Measurements from ENCODE around the gene NCK1. TPM values are rescaled to one million over a fixed set of nuclear protein-coding genes. Genes with fewer than 3 reads are reported as not detected.
"Not testable (repeated sequence)": the region's sequence is repeated elsewhere in the genome, so short reads cannot be mapped to it uniquely, and the experiment has no call there.

Gene NCK1
- total RNA-seq, 1 donor from 2014 or later, result 42.0 TPM

GRCh38 chr3:136947477-136947876 is 85.5 kb downstream of the NCK1 start:
- no peak for DNase-seq (ENCODE audit: low spot score)

GRCh38 chr3:136949146-136949545 is 87.1 kb downstream of the NCK1 start:
- no peak for DNase-seq (ENCODE audit: low spot score)

GRCh38 chr3:136949708-136950107 is 87.7 kb downstream of the NCK1 start:
- no peak for DNase-seq (ENCODE audit: low spot score)

DNA sequence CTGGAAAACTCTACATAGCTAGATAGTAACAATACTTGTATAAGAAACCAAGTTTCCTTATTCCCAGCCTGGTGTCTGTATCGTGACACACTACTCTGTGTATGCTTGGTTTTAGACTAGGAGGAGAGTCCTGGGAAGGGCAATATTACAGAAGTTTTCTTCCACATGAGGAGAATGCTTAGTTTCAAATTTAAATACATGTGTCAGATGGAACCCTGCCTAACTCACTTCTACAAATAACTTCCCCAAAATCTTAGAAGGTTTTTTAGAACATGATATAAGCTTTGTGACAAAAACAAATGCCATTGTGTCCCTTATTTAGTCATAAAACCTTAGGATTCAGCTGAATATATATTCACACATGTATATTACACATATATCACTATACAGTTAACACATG is 88.6 kb downstream of the NCK1 start:
- no peak for DNase-seq (ENCODE audit: low spot score)

GRCh38 chr3:136952292-136952691 is 90.3 kb downstream of the NCK1 start:
- DNase-seq (ENCODE audit: low spot score), result no peak

DNA sequence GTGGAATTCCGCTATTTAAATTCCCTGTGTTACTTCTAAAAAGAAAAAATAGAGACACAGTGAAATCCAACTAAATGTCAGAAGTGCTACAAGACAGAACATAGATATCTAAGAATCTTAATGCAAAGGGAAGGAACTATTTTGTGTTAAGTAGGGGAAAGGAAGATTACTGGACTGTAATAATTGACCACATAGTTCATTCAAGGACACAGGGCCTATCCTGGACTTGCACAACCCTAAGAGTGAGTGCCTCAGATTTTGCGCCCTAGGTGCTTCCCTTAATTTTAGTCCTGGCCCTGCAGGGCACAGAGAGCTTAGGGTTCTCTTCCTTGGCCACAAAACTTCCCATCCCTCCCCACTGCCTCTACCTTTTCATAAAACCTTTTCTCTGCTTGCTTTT is 92.2 kb downstream of the NCK1 start:
- DNase-seq (ENCODE audit: low spot score), result no peak

DNA sequence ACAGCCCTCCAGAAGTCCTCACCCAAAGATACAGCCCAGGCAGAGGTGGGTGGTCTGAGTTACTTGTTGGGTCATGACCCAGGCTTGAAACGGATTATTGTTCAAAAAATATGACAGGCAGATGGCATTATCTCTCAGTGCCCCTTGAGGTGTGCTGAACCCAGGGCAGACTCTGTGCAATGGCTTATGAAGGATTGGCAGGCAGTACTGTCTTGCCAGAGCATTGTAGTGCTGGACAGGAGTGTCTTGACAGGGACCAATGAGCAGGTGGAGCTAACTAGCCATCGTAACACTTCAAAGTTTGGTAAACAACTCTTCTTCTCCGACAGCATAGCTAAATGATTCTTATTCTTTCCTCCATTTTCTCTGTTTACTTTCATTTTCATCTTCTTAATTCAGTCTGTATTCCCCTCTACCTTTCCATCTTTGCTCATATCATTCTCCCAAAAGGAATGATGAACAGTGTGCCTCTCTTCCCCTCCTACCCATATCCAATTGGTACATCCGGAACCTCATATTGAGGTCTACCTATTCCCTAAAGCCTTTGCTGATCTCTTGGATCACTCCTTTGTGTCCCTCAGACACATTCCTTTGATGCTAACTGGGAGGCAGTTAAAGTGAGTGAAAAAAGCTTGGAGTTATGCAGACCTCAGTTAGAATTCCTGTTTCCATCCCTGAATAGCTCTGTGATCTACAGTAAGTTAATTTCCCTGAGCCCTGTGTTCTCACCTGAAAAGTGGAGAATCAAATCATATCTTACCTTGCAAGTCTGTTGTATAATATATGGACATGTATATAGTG is 93.2 kb downstream of the NCK1 start:
- no peak for DNase-seq (ENCODE audit: low spot score)

DNA sequence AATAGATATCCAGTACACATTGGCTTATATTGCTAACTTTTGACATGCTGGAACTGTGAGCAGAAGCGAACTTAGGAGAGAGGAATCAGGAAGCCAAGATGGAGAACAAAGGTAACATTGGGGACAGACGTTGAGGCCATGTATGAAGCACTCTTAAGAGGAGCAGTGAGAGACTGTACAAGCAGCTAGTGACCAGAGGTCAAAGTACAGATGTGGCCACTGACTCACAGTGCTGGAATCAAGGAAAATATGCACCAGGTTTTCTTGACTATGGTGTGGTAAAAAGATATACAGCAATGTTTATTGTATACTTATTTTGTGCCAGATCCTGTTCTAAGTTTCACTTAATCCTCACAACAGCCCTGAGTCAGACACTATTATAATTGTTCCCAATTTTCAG is 93.8 kb downstream of the NCK1 start:
- DNase-seq (ENCODE audit: low spot score), result no peak

- DNase-seq (ENCODE audit: low spot score), result no peak
These were observed 95.0 kb downstream of the NCK1 start for GRCh38 chr3:136956971-136957370.

- no peak for DNase-seq (ENCODE audit: low spot score)
These were observed 95.8 kb downstream of the NCK1 start, which contains the start of gene IL20RB for GRCh38 chr3:136957751-136958288. Gene IL20RB (plus strand): TSS chr3:136957983. CDS start chr3:136958114, 131 bp downstream.

GRCh38 chr3:136958939-136959338 is 96.9 kb downstream of the NCK1 start:
- no peak for DNase-seq (ENCODE audit: low spot score)

DNA sequence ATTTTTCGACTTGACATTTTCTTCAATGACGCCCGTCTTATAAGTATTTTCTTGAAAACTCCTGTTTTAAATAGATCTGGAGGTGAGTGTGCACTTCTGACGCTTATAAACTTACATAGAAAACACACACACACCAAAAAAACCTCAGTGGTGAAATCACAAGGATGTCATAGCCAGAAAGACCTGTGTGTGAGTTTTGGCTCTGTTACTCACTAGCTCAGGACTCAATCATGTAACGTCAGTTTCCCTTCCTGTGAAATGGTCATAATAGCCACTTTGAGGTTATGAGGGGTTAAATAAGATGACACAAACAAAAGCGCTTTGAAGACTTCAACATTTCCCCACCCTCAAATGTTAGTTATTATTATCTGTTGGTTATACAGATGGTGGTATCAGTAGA is 97.6 kb downstream of the NCK1 start:
- DNase-seq (ENCODE audit: low spot score), result no peak

DNA sequence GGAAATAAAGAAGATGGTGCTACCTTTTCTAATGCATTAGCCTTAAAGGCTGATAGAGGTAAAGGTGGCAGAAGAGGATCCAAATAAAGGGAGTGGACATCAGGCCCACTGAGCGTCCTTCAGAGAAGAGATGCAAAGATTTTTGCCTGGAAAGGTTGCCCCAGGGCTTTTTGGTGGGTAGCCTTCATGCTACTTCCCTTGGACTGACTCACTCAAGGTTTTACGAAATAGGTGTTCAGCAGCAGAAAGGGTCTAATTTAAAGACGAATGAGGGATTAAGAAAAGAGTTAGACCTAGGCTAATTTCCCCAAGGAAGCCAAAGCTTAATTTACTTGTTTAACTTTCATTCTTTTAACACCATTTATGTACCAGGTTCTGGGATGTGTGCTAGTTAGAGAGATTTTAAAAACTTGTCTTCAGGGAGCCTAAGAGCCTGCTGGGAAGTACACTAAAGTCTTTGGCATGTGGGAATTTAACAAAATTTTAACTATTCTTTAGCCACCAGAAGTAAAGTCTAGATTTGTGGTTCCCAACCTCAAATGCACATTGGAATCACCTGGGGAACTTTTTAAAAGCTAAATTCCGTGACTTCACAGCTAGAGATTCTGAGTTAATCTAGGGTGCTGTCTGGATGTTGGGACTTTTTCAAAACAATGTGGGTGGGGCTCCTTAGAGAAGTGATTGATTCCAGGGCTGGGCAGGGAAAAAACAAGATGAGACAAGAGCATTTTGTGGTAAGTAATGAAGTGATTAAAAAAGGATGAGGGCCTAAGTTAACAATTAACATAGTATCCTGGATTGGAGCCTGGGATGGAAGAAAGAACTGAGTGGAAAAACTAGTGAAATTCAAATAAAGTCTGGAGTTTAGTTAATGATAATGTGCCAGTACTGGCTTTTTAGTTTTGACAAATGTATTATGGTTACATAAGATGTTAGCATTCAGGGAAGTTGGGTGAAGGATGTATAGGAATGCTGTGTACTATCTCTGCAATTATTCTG is 99.1 kb downstream of the NCK1 start:
- no peak for DNase-seq (ENCODE audit: low spot score)

DNA sequence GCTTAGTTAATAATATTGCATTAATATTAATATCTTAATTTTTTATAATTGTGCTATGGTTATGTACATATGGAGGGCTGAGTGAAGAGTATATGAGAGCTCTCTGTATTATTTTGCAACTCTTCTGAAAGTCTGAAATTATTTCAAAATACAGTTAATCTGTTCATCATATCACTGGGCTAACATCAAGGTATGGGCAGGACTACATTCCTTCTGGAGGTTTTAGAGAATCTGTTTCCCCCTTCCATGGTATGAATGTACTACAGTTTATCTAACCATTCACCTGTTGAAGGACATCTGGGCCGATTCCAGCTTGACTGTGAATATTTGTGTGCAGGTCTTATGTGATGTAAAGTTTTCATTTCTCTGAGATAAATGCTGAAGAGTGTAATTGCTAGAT is 100.9 kb downstream of the NCK1 start:
- DNase-seq (ENCODE audit: low spot score), result no peak

DNA sequence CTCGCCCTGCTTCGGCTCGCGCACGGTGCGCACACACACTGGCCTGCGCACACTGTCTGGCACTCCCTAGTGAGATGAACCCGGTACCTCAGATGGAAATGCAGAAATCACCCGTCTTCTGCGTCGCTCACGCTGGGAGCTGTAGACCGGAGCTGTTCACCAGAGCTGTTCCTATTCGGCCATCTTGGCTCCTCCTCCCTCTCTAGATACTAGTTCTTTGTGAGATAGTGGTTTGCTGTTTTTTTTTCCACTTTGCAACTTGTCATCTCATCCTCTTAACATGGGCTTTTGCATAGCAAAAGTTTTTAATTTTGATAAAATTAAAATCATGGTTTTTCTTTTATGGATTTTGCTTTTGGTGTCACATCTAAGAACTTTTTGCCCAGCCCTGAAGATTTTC is 107.5 kb downstream of the NCK1 start:
- not testable (repeated sequence) for DNase-seq (ENCODE audit: low spot score)

DNA sequence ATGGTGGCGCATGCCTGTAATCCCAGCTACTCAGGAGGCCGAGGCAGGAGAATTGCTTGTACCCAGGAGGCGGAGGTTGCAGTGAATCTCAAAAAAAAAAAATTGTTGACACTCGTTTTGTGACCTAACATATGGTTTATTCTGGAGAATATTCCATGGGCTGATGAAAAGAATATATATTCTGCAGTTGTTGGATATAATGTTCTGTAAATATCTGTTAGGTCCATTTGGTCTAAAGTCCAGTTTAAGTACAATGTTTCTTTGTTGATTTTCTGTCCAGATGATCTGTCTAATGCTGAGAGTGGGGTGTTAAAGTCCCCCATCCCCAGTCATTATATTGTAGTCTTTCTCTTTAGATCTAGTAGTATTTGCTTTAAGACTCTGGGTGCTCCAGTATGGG is 111.3 kb downstream of the NCK1 start:
- no peak for DNase-seq (ENCODE audit: low spot score)

DNA sequence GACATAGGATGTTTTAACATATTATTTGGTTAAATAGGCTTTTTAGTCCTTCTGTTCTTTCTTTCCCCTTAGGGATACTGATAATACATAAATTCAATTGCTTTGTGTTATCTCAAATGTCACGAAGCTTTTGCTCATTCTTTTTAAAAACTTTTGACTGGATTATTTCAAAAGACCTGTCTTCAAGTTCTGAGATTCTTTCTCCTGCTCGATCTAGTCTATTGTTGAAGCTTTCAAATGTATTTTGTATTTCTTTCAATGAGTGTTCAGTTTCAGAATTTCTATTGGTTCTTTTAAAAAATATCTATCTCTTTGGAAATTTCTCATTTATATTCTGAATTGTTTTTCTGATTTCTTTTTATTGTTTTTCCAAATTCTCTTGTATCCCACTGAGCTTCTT is 112.7 kb downstream of the NCK1 start:
- no peak for DNase-seq (ENCODE audit: low spot score)

DNA sequence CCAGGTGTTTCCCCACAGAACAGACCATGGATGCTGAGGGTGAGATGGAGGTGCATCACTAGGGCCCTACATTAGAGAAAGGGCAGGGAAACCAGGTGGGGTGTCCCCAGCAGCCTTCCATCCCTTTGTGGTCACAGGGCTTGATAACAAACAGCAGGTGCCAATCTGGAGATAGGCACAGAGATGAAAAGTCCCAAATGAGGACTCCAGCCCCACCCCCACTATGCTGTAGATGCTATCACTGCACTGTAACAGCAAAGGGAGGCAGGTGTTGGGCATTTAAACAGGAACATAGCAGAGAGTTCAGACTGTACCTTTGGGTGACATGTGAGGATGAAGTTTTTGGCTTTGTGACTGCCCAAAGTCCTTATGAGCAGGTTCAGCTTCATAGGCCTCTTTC is 117.2 kb downstream of the NCK1 start:
- DNase-seq (ENCODE audit: low spot score), result no peak

- DNase-seq (ENCODE audit: low spot score), result no peak
These were observed 117.7 kb downstream of the NCK1 start for GRCh38 chr3:136979684-136980083.

GRCh38 chr3:136982033-136982432 is 120.0 kb downstream of the NCK1 start:
- no peak for DNase-seq (ENCODE audit: low spot score)

GRCh38 chr3:136982520-136983138 is 120.6 kb downstream of the NCK1 start:
- DNase-seq (ENCODE audit: low spot score), result no peak

- DNase-seq (ENCODE audit: low spot score), result no peak
These were observed 122.8 kb downstream of the NCK1 start for GRCh38 chr3:136984837-136985236.
